HepG2 (cell line): ENCODE data around the gene NEFH. TPM values are rescaled to one million over a fixed set of nuclear protein-coding genes. Genes with fewer than 3 reads are reported as not detected.

ENCODE experiments used
- KLF13 ChIP-seq: sonication (generic); formaldehyde crosslinking; IDR thresholded peaks from 2 replicates; pipeline ENCODE4 v1.4.0; 2020; ENCODE audit warnings: mild to moderate bottlenecking, missing genetic modification reagents
- NKX3-1 ChIP-seq: sonication (generic); formaldehyde crosslinking; IDR thresholded peaks from 2 replicates; pipeline ENCODE4 v1.5.0; 2020; ENCODE audit warnings: missing genetic modification reagents
- NPAS2 ChIP-seq: sonication (generic); formaldehyde crosslinking; IDR thresholded peaks from 2 replicates; pipeline ENCODE4 v1.8.0; 2022; ENCODE audit warnings: mild to moderate bottlenecking, missing genetic modification reagents, borderline replicate concordance
- PLRG1 ChIP-seq: fragments of 450-650 bp; conservative IDR thresholded peaks from 2 replicates; pipeline ENCODE4 v1.6.1; 2016
- ZFP41 ChIP-seq: sonication (generic); formaldehyde crosslinking; IDR thresholded peaks from 2 replicates; pipeline ENCODE4 v1.4.0; 2020; ENCODE audit warnings: mild to moderate bottlenecking, missing genetic modification reagents, borderline replicate concordance
- ZFP82 ChIP-seq: sonication (generic); formaldehyde crosslinking; IDR thresholded peaks from 2 replicates; pipeline ENCODE4 v1.5.1; 2020; ENCODE audit warnings: mild to moderate bottlenecking, missing genetic modification reagents, borderline replicate concordance
- ZNF441 ChIP-seq: sonication (generic); formaldehyde crosslinking; IDR thresholded peaks from 2 replicates; pipeline ENCODE4 v1.7.0; 2021; ENCODE audit warnings: missing genetic modification reagents, borderline replicate concordance
- ZNF724P ChIP-seq: sonication (generic); formaldehyde crosslinking; IDR thresholded peaks from 2 replicates; pipeline ENCODE4 v1.8.0; 2022; ENCODE audit warnings: missing genetic modification reagents, borderline replicate concordance
- ZNF790 ChIP-seq: sonication (generic); formaldehyde crosslinking; IDR thresholded peaks from 2 replicates; pipeline ENCODE4 v1.8.0; 2022; ENCODE audit warnings: missing genetic modification reagents, mild to moderate bottlenecking, borderline replicate concordance
- polyA plus RNA-seq, 8 experiments: library from polyadenylated mRNA; depleted of rRNA in 3 of 8; stranded (reverse) in 7 of 8; unstranded in 1 of 8; fragments of >200 nt; fragmentation: Illumina TruSeq in 4 of 8; extraction: Trizol in 4 of 8; gene quantifications; 2 replicates each; pipeline versions ENCODE4 v1.2.1 to v1.2.3, GENCODE V29; 2011 to 2016; ENCODE audit warnings: low read depth in 4 of 8, missing spikeins in 1 of 8, mixed read lengths in 1 of 8; ENCODE audit not compliant: insufficient read depth in 1 of 8
- total RNA-seq, 5 experiments: library from RNA; depleted of rRNA; stranded (reverse); fragments of >200 nt; fragmentation: Illumina TruSeq; extraction: Trizol; gene quantifications; 2 replicates each; pipeline ENCODE4 v1.2.3, GENCODE V29; 2016; ENCODE audit warnings: low read depth in 1 of 5
- TF ChIP-seq, protein P1 (sequence below): sonication (generic); formaldehyde crosslinking; conservative IDR thresholded peaks from 2 replicates; pipeline ENCODE4 v1.4.0; 2020; ENCODE audit warnings: mild to moderate bottlenecking, missing genetic modification reagents, moderate library complexity
- TF ChIP-seq, protein P2 (sequence below): IDR thresholded peaks from 2 replicates; pipeline ENCODE4 v1.6.1; 2016; ENCODE audit warnings: mild to moderate bottlenecking, missing biosample characterization, missing genetic modification reagents

The NEFH gene
- total and polyA plus RNA-seq, 2 of the 13 experiments (the other 11 are each of a cell fraction or from before 2014, with no cell fraction given) = not detected

DNA sequence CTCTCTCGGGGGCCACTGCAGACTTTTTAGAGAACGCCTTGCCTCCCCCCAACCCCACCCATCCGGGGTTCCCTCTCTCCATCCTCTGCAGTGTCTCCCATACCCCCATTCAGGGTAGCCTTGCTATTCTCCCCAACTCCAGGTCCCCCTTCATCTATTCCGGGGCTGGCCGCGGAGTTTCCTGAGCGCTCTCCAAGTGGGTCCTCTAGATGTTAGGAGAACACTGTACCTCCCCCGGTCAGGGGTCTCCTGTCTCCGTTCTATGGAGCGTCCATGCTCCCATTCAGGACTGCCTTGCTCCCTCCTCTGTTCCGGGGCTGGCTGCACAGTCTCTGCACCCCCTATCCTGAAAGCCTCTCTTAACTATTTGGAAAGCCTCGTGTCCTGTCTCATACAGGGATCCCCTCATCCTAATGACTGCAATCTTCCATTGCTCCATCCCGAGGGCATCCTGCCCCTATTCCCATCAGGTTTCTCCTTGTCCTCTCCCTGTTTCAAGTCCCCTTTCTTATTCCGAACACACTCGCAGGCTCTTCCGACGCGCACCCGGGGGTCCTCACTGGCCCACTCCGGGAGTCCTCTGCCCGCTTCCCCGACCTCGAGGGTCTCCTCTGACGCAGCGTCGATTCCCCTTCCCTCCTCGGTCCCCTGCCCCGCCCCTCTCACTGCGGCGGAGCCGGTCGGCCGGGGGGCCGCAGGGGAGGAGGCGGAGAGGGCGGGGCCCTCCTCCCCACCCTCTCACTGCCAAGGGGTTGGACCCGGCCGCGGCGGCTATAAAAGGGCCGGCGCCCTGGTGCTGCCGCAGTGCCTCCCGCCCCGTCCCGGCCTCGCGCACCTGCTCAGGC is at the start of gene NEFH (continued):
- TF ChIP-seq, protein P1, sequence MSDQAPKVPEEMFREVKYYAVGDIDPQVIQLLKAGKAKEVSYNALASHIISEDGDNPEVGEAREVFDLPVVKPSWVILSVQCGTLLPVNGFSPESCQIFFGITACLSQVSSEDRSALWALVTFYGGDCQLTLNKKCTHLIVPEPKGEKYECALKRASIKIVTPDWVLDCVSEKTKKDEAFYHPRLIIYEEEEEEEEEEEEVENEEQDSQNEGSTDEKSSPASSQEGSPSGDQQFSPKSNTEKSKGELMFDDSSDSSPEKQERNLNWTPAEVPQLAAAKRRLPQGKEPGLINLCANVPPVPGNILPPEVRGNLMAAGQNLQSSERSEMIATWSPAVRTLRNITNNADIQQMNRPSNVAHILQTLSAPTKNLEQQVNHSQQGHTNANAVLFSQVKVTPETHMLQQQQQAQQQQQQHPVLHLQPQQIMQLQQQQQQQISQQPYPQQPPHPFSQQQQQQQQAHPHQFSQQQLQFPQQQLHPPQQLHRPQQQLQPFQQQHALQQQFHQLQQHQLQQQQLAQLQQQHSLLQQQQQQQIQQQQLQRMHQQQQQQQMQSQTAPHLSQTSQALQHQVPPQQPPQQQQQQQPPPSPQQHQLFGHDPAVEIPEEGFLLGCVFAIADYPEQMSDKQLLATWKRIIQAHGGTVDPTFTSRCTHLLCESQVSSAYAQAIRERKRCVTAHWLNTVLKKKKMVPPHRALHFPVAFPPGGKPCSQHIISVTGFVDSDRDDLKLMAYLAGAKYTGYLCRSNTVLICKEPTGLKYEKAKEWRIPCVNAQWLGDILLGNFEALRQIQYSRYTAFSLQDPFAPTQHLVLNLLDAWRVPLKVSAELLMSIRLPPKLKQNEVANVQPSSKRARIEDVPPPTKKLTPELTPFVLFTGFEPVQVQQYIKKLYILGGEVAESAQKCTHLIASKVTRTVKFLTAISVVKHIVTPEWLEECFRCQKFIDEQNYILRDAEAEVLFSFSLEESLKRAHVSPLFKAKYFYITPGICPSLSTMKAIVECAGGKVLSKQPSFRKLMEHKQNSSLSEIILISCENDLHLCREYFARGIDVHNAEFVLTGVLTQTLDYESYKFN (CRISPR knock-in tag) = no peak
- TF ChIP-seq ZNF441 (CRISPR knock-in tag) = no peak
- TF ChIP-seq, protein P2, sequence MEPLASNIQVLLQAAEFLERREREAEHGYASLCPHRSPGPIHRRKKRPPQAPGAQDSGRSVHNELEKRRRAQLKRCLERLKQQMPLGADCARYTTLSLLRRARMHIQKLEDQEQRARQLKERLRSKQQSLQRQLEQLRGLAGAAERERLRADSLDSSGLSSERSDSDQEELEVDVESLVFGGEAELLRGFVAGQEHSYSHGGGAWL (CRISPR knock-in tag) = no peak
- no peak for TF ChIP-seq PLRG1
- TF ChIP-seq ZFP82 (CRISPR knock-in tag) = no peak
- TF ChIP-seq ZNF724P (CRISPR knock-in tag) = no peak
- TF ChIP-seq KLF13 (CRISPR knock-in tag) = no peak
- no peak for TF ChIP-seq NPAS2 (CRISPR knock-in tag)
- TF ChIP-seq ZFP41 (CRISPR knock-in tag) = no peak
- TF ChIP-seq NKX3-1 (CRISPR knock-in tag) = no peak
- TF ChIP-seq ZNF790 (CRISPR knock-in tag) = no peak
